ENCODE measurements around the gene TBC1D2B. TPM values are rescaled to one million over a fixed set of nuclear protein-coding genes. Genes with fewer than 3 reads are reported as not detected.

TBC1D2B gene
- polyA plus RNA-seq, 1 donor from 2014 or later: 9.4 TPM

- Histone ChIP-seq H3K4me2 (ENCODE audit: low read length) (no peak overlapping the region), H3K36me3 (ENCODE audit: insufficient read depth, low read length) (no peaks in the 10 kb centered on the region), H2AFZ (ENCODE audit: low read depth, low read length) (no peak overlapping the region), H3K9ac (ENCODE audit: low read length) (no peak overlapping the region), H3K27ac (ENCODE audit: low read length) (no peak overlapping the region), H4K20me1 (ENCODE audit: insufficient read depth) (no peaks in the 10 kb centered on the region), H3K27me3 (ENCODE audit: insufficient read depth, low read depth, low read length) (no peaks in the 10 kb centered on the region), H3K9me3 (ENCODE audit: low read length) (no peaks in the 10 kb centered on the region), H3F3A (ENCODE audit: insufficient read depth, low read length, poor library complexity, severe bottlenecking) (no peaks in the 10 kb centered on the region), H3K9me2 (ENCODE audit: insufficient read depth, low read length) (no peaks in the 10 kb centered on the region), H3K79me2 (replicated peaks; ENCODE audit: insufficient read depth, low read length) (no peaks in the 10 kb centered on the region), H3K4me3 (ENCODE audit: low read length) (no peak overlapping the region)
- TF ChIP-seq EP300 (conservative IDR thresholded peaks at IDR 0.05; ENCODE audit: poor library complexity, severe bottlenecking): no peak
- no peak for TF ChIP-seq REST (IDR thresholded peaks at IDR 0.05; ENCODE audit: borderline replicate concordance)
- TF ChIP-seq SMC3 (conservative IDR thresholded peaks at IDR 0.05; ENCODE audit: poor library complexity): no peak
- TF ChIP-seq POLR2AphosphoS5 (IDR thresholded peaks at IDR 0.05): no peak
- no peak for TF ChIP-seq RAD21 (conservative IDR thresholded peaks at IDR 0.05)
- no peak for TF ChIP-seq TAF1 (IDR thresholded peaks at IDR 0.05; ENCODE audit: low read depth)
- TF ChIP-seq CTCF (IDR thresholded peaks at IDR 0.05; ENCODE audit: poor library complexity, severe bottlenecking): no peak
- TF ChIP-seq EZH2 (IDR thresholded peaks at IDR 0.05; ENCODE audit: borderline replicate concordance, insufficient read depth, low read length, poor library complexity, severe bottlenecking): no peak
These were observed 20.2 kb upstream of the TBC1D2B start for GRCh38 chr15:78097667-78098066.

GRCh38 chr15:78093242-78094020 lies 15.9 kb upstream of the TBC1D2B start:
- no peak overlapping the region for H3K9ac ChIP-seq (ENCODE audit: low read length)
- H3K4me2 ChIP-seq (ENCODE audit: low read length): no peak overlapping the region
- no peak overlapping the region for H3K4me3 ChIP-seq (ENCODE audit: low read length)

More at GRCh38 chr15:78093242-78094020, 15.9 kb upstream of the TBC1D2B start:
- no peaks in the 10 kb centered on the region for H3K79me2 ChIP-seq (replicated peaks; ENCODE audit: insufficient read depth, low read length)
- H3K9me2 ChIP-seq (ENCODE audit: insufficient read depth, low read length): no peaks in the 10 kb centered on the region
- TF ChIP-seq TAF1 (IDR thresholded peaks at IDR 0.05; ENCODE audit: low read depth): no peak
- no peak for TF ChIP-seq EP300 (conservative IDR thresholded peaks at IDR 0.05; ENCODE audit: poor library complexity, severe bottlenecking)
- TF ChIP-seq RAD21 (conservative IDR thresholded peaks at IDR 0.05): no peak
- TF ChIP-seq MXI1 (conservative IDR thresholded peaks at IDR 0.05; ENCODE audit: poor library complexity, severe bottlenecking): no peak
- no peak for TF ChIP-seq SMC3 (conservative IDR thresholded peaks at IDR 0.05; ENCODE audit: poor library complexity)
- TF ChIP-seq POLR2AphosphoS5 (IDR thresholded peaks at IDR 0.05): no peak
- no peak for TF ChIP-seq EZH2 (IDR thresholded peaks at IDR 0.05; ENCODE audit: borderline replicate concordance, insufficient read depth, low read length, poor library complexity, severe bottlenecking)
- TF ChIP-seq CTCF (IDR thresholded peaks at IDR 0.05; ENCODE audit: poor library complexity, severe bottlenecking): no peak
- no peak for TF ChIP-seq REST (IDR thresholded peaks at IDR 0.05; ENCODE audit: borderline replicate concordance)
- no peak overlapping the region for H3K27ac ChIP-seq (ENCODE audit: low read length)
- no peaks in the 10 kb centered on the region for H3K9me3 ChIP-seq (ENCODE audit: low read length)
- no peaks in the 10 kb centered on the region for H3K36me3 ChIP-seq (ENCODE audit: insufficient read depth, low read length)
- no peaks in the 10 kb centered on the region for H4K20me1 ChIP-seq (ENCODE audit: insufficient read depth)
- no peaks in the 10 kb centered on the region for H3F3A ChIP-seq (ENCODE audit: insufficient read depth, low read length, poor library complexity, severe bottlenecking)
- no peak overlapping the region for H2AFZ ChIP-seq (ENCODE audit: low read depth, low read length)
- no peaks in the 10 kb centered on the region for H3K27me3 ChIP-seq (ENCODE audit: insufficient read depth, low read depth, low read length)

All from neural cell (in vitro differentiated cells).